ENCODE measurements around the gene RANGRF. TPM values are rescaled to one million over a fixed set of nuclear protein-coding genes. Genes with fewer than 3 reads are reported as not detected.

The RANGRF gene
- total RNA-seq, 1 donor from 2014 or later, result 22.0 TPM

DNA sequence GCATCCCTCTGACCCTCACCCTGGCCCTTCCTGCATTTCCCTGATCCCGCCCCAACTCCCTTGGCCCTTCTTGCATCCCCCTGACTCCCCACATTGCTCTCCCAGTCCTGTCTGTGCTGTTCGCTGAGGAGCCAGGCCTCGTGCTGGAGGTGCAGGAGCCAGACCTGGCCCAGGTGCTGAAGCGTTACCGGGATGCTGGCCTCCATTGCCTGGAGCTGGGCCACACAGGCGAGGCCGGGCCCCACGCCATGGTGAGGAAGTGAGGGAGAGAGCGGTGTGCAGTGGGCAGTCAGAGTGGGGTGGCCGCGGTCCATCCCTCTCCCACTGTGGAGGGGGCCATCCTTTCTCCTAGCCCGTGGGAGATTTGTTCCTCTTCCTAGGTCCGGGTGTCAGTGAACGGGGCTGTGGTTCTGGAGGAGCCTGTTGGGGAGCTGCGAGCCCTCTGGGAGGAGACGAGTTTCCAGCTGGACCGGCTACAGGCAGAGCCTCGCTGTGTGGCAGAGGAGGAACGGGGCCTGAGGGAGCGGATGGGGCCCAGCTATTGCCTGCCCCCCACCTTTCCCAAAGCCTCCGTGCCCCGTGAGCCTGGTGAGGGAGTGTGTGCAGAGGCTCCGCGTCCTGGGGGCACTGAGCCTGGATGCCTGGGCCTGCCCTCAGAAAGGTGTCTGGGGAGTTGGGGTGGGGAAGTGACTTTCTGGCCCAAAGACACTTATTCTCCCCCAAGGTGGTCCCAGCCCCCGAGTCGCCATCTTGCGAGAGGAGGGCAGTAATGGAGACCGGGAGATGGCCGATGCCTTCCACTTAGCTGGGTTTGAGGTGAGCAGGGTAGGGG, 21.6 kb upstream of the RANGRF start:
- TF ChIP-seq, protein P1, sequence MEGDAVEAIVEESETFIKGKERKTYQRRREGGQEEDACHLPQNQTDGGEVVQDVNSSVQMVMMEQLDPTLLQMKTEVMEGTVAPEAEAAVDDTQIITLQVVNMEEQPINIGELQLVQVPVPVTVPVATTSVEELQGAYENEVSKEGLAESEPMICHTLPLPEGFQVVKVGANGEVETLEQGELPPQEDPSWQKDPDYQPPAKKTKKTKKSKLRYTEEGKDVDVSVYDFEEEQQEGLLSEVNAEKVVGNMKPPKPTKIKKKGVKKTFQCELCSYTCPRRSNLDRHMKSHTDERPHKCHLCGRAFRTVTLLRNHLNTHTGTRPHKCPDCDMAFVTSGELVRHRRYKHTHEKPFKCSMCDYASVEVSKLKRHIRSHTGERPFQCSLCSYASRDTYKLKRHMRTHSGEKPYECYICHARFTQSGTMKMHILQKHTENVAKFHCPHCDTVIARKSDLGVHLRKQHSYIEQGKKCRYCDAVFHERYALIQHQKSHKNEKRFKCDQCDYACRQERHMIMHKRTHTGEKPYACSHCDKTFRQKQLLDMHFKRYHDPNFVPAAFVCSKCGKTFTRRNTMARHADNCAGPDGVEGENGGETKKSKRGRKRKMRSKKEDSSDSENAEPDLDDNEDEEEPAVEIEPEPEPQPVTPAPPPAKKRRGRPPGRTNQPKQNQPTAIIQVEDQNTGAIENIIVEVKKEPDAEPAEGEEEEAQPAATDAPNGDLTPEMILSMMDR (IDR thresholded peaks at IDR 0.05; ENCODE audit: unreplicated experiment), result no peak
- Mint-ChIP-seq H3K4me1 (ENCODE audit: unreplicated experiment) (peaks cover 15% of the 10 kb centered on the region), H3K4me3 (ENCODE audit: unreplicated experiment) (no peak overlapping the region)

DNA sequence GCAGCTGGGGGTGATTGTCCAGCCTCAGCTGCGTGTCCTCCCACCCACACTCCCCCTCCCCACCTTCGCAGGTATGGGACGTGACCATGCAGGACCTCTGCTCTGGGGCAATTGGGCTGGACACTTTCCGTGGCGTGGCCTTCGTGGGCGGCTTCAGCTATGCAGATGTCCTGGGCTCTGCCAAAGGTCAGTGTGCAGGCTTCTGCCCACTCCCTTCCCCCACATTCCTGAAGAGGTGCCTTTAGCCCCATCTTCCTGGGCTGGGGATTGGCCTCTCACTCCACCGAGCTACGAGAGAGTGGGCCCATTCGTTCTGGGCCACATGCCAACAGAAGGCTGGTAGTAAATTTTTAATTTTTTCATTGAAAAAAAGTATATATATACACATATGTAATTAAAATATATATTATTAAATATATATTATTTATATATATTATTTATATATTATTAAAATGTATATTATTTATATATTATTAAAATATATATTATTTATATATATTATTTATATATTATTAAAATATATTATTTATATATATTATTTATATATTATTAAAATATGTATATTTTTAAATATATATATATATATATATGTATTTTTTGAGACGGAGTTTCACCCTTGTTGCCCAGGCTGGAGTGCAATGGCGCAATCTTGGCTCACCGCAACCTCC, 20.9 kb upstream of the RANGRF start:
- TF ChIP-seq, protein P1 (IDR thresholded peaks at IDR 0.05; ENCODE audit: unreplicated experiment), result no peak
- Mint-ChIP-seq H3K36me3 (ENCODE audit: low read depth, unreplicated experiment) (peaks cover 20% of the 10 kb centered on the region), H3K9me3 (ENCODE audit: unreplicated experiment) (no peaks in the 10 kb centered on the region), H3K27ac (ENCODE audit: unreplicated experiment) (no peak overlapping the region), H3K4me1 (ENCODE audit: unreplicated experiment) (peaks cover 15% of the 10 kb centered on the region), H3K4me3 (ENCODE audit: unreplicated experiment) (no peak overlapping the region), H3K27me3 (ENCODE audit: unreplicated experiment) (peaks cover 1% of the 10 kb centered on the region)
- no peak for DNase-seq (ENCODE audit: low spot score)

More for the DNA sequence above, 21.6 kb upstream of the RANGRF start:
- Mint-ChIP-seq H3K27me3 (ENCODE audit: unreplicated experiment) (peaks cover 1% of the 10 kb centered on the region), H3K27ac (ENCODE audit: unreplicated experiment) (no peak overlapping the region), H3K9me3 (ENCODE audit: unreplicated experiment) (no peaks in the 10 kb centered on the region), H3K36me3 (ENCODE audit: low read depth, unreplicated experiment) (peaks cover 20% of the 10 kb centered on the region)
- DNase-seq (ENCODE audit: low spot score), result no peak

DNA sequence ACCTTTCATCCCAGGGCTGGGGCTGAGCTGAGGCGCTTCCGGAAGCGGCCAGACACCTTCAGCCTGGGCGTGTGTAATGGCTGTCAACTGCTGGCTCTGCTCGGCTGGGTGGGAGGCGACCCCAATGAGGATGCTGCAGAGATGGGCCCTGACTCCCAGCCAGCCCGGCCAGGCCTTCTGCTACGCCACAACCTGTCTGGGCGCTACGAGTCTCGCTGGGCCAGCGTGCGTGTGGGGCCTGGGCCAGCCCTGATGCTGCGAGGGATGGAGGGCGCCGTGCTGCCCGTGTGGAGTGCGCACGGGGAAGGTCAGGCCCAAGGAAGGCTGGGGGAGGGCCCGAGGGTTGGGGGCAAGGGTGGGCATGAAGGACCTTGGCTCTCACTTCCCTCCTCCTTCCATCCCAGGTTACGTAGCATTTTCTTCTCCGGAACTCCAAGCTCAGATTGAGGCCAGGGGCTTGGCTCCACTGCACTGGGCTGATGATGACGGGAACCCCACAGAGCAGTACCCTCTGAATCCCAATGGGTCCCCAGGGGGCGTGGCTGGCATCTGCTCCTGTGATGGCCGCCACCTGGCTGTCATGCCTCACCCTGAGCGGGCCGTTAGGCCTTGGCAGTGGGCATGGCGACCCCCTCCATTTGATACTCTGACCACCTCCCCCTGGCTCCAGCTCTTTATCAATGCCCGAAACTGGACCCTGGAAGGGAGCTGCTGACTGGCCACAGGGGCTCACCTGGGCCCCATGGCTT, 19.7 kb upstream of the RANGRF start:
- TF ChIP-seq, protein P1 (IDR thresholded peaks at IDR 0.05; ENCODE audit: unreplicated experiment), result no peak
- H3K27me3 Mint-ChIP-seq (ENCODE audit: unreplicated experiment), result no peaks in the 10 kb centered on the region
- no peak for DNase-seq (ENCODE audit: low spot score)
- H3K36me3 Mint-ChIP-seq (ENCODE audit: low read depth, unreplicated experiment), result peaks cover 18% of the 10 kb centered on the region
- H3K27ac Mint-ChIP-seq (ENCODE audit: unreplicated experiment), result no peak overlapping the region
- no peaks in the 10 kb centered on the region for H3K9me3 Mint-ChIP-seq (ENCODE audit: unreplicated experiment)
- H3K4me3 Mint-ChIP-seq (ENCODE audit: unreplicated experiment), result no peak overlapping the region
- H3K4me1 Mint-ChIP-seq (ENCODE audit: unreplicated experiment), result peaks cover 15% of the 10 kb centered on the region

DNA sequence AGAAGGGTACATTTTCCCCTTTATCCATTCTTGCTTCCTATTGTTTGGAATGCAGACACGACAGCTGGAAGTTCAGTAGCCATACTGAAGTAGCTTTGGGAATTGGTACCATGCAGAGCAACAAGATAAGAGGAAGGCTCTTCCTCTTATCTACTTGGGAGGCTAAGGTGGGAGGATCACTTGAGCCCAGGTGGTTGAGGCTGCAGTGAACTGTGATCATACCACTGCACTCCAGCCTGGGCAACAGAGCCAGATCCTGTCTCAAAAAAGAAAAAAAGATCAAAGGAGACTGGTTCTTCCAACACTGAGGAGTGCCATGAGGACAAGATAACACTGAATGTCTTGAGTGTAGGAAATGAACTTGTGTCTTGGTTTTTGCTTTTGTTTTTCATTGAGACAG, 16.0 kb upstream of the RANGRF start:
- TF ChIP-seq, protein P1 (IDR thresholded peaks at IDR 0.05; ENCODE audit: unreplicated experiment), result no peak
- H3K4me1 Mint-ChIP-seq (ENCODE audit: unreplicated experiment), result peaks cover 15% of the 10 kb centered on the region
- H3K27me3 Mint-ChIP-seq (ENCODE audit: unreplicated experiment), result peaks cover 4% of the 10 kb centered on the region
- no peak for DNase-seq (ENCODE audit: low spot score)
- H3K4me3 Mint-ChIP-seq (ENCODE audit: unreplicated experiment), result no peak overlapping the region
- no peaks in the 10 kb centered on the region for H3K9me3 Mint-ChIP-seq (ENCODE audit: unreplicated experiment)
- H3K27ac Mint-ChIP-seq (ENCODE audit: unreplicated experiment), result no peak overlapping the region
- H3K36me3 Mint-ChIP-seq (ENCODE audit: low read depth, unreplicated experiment), result peaks cover 7% of the 10 kb centered on the region
